IMR-90 (cell line): ENCODE data around the gene FAM72D. TPM values are rescaled to one million over a fixed set of nuclear protein-coding genes. Genes with fewer than 3 reads are reported as not detected.
"Not testable (repeated sequence)": the region's sequence is repeated elsewhere in the genome, so short reads cannot be mapped to it uniquely, and the experiment has no call there.

Experiments
- ATAC-seq: fragments of 200-7000 bp; cut with Tn5 transposase; 2 replicates; pipeline ENCODE4 v1.9.1; 2020; ENCODE audit warnings: low read depth, mild to moderate bottlenecking, moderate library complexity
- BruUV-seq: library from RNA; stranded (reverse); fragments of 400-500 nt; replicated peaks from 2 replicates; lab custom pipeline; 2021; lab: Mats Ljungman, UMichigan
- CTCF ChIA-PET: fragments of 300-600 bp; formaldehyde crosslinking; extraction: SDS; loops from one replicate; lab custom pipeline; 2021; ENCODE audit warnings: antibody characterized with exemption; lab: Yijun Ruan, JAX
- POLR2A ChIA-PET: fragments of 300-600 bp; sonication (Branson Sonifier 250); formaldehyde crosslinking; loops from one replicate; lab custom pipeline; 2022; ENCODE audit warnings: antibody characterized with exemption; ENCODE audit not compliant: unreplicated experiment; lab: Charles Lee
- DNase-seq: peaks from one replicate; pipeline ENCODE4 v3.0.0; 2013
- H2AFZ ChIP-seq: replicated peaks from 2 replicates; pipeline ENCODE3; 2013; ENCODE audit warnings: low read length, mild to moderate bottlenecking; ENCODE audit not compliant: poor library complexity
- H2AK5ac ChIP-seq: 2 replicates; pipeline ENCODE4 v1.6.1; 2013; ENCODE audit warnings: low read depth, low read length, inconsistent platforms
- H2AK9ac ChIP-seq: replicated peaks from 2 replicates; pipeline ENCODE3; 2013; ENCODE audit warnings: mild to moderate bottlenecking, low read depth, low read length, moderate library complexity; ENCODE audit not compliant: poor library complexity
- H2BK120ac ChIP-seq: 2 replicates; pipeline ENCODE4 v1.6.1; 2013; ENCODE audit warnings: low read depth, low read length, inconsistent platforms
- H2BK15ac ChIP-seq: 3 replicates; pipeline ENCODE4 v1.6.1; 2013; ENCODE audit warnings: low read depth, low read length, inconsistent platforms
- H2BK20ac ChIP-seq: 2 replicates; pipeline ENCODE4 v1.6.1; 2013; ENCODE audit warnings: low read depth, mild to moderate bottlenecking, inconsistent platforms, low read length, moderate library complexity
- H2BK5ac ChIP-seq: 2 replicates; pipeline ENCODE4 v1.6.1; 2013; ENCODE audit warnings: mild to moderate bottlenecking, low read depth, low read length, inconsistent platforms; ENCODE audit not compliant: poor library complexity, severe bottlenecking
- H3K14ac ChIP-seq: replicated peaks from 2 replicates; pipeline ENCODE4 v1.6.1; 2013; ENCODE audit warnings: low read depth, low read length, inconsistent platforms
- H3K18ac ChIP-seq: 2 replicates; pipeline ENCODE4 v1.6.1; 2013; ENCODE audit warnings: low read depth, low read length, control low read depth
- H3K23ac ChIP-seq: 2 replicates; pipeline ENCODE4 v1.6.1; 2013; ENCODE audit warnings: low read depth, low read length, inconsistent platforms
- H3K27ac ChIP-seq: 2 replicates; pipeline ENCODE4 v1.5.1; 2013; ENCODE audit warnings: mild to moderate bottlenecking, control low read depth, low read length; ENCODE audit not compliant: insufficient read depth
- H3K27me3 ChIP-seq: 2 replicates; pipeline ENCODE4 v1.6.1; 2013; ENCODE audit warnings: low read length; ENCODE audit not compliant: control insufficient read depth, insufficient read depth
- H3K36me3 ChIP-seq: 2 replicates; pipeline ENCODE4 v1.6.1; 2013; ENCODE audit warnings: low read length, mixed read lengths; ENCODE audit not compliant: control insufficient read depth, insufficient read depth
- H3K4ac ChIP-seq: 2 replicates; pipeline ENCODE4 v1.6.1; 2013; ENCODE audit warnings: low read depth, low read length, inconsistent platforms
- H3K4me1 ChIP-seq: 2 replicates; pipeline ENCODE4 v1.6.1; 2013; ENCODE audit warnings: low read length, mixed read lengths; ENCODE audit not compliant: control insufficient read depth, insufficient read depth
- H3K4me2 ChIP-seq: 2 replicates; pipeline ENCODE4 v1.6.1; 2013; ENCODE audit warnings: low read depth, mild to moderate bottlenecking, control low read depth, low read length, moderate library complexity
- H3K4me3 ChIP-seq: 2 replicates; pipeline ENCODE4 v1.5.1; 2013; ENCODE audit warnings: low read depth, mild to moderate bottlenecking, control low read depth, low read length, moderate library complexity; ENCODE audit not compliant: insufficient read depth
- H3K56ac ChIP-seq: 2 replicates; pipeline ENCODE4 v1.6.1; 2013; ENCODE audit warnings: low read length, inconsistent platforms; ENCODE audit not compliant: insufficient read depth; ENCODE audit errors: extremely low read depth
- H3K79me1 ChIP-seq, 2 experiments: 2 replicates each; pipeline ENCODE4 v1.6.1; 2013; ENCODE audit warnings: low read length in 2 of 2, inconsistent platforms in 1 of 2, low read depth in 1 of 2
- H3K9ac ChIP-seq: 2 replicates; pipeline ENCODE4 v1.6.1; 2013; ENCODE audit warnings: low read depth, low read length, control low read depth
- H3K9me1 ChIP-seq: 2 replicates; pipeline ENCODE4 v1.6.1; 2013; ENCODE audit warnings: low read length, inconsistent platforms; ENCODE audit not compliant: insufficient read depth
- H3K9me3 ChIP-seq: 2 replicates; pipeline ENCODE4 v1.6.1; 2013; ENCODE audit warnings: low read length; ENCODE audit not compliant: control insufficient read depth, insufficient read depth
- H4K20me1 ChIP-seq: 2 replicates; pipeline ENCODE4 v1.6.1; 2013; ENCODE audit warnings: low read length, inconsistent platforms; ENCODE audit not compliant: insufficient read depth
- H4K5ac ChIP-seq: 2 replicates; pipeline ENCODE4 v1.6.1; 2013; ENCODE audit warnings: mild to moderate bottlenecking, low read depth, low read length, control low read depth
- H4K8ac ChIP-seq, 2 experiments: 2 replicates each; pipeline ENCODE4 v1.6.1; 2013; ENCODE audit warnings: low read depth in 2 of 2, low read length in 2 of 2, control low read depth in 1 of 2, inconsistent platforms in 1 of 2
- H4K91ac ChIP-seq: 2 replicates; pipeline ENCODE4 v1.6.1; 2013; ENCODE audit warnings: low read depth, low read length, inconsistent platforms; ENCODE audit not compliant: insufficient read depth
- WGBS, 2 experiments: methylation state at CpG; one replicate each; pipeline versions ENCODE4 v1.1.5 to v1.1.7; 2013; ENCODE audit warnings: missing lambda C conversion rate in 2 of 2; ENCODE audit not compliant: insufficient read length in 1 of 2; ENCODE audit errors: extremely low coverage in 2 of 2; 5-methylcytosine and 5-hydroxymethylcytosine counted together
- dilution Hi-C: fragments of 300-500 bp; cut with HindIII; formaldehyde crosslinking; loops from one replicate; pipeline ENCODE4 v1.14.3; 2018; ENCODE audit warnings: low sequenced_read_pairs; ENCODE audit not compliant: unreplicated experiment
- in situ Hi-C: fragments of 300-500 bp; cut with MboI; formaldehyde crosslinking; loops from 3 replicates; pipeline ENCODE4 v1.14.3; 2019; ENCODE audit warnings: low sequenced_read_pairs, inconsistent platforms, mixed read lengths
- intact Hi-C: fragments of 100-400 bp; cut with micrococcal nuclease; formaldehyde crosslinking; loops from 2 replicates; pipeline ENCODE4 v1.10.0; 2022
- polyA plus RNA-seq, 3 experiments: library from polyadenylated mRNA; depleted of rRNA; stranded (reverse); fragments of >200 nt; gene quantifications; 2 replicates each; pipeline ENCODE4 v1.2.3, GENCODE V29; 2012; ENCODE audit warnings: low replicate concordance in 1 of 3
- total RNA-seq: library from RNA; depleted of rRNA; stranded (reverse); fragments of >200 nt; gene quantifications from 2 replicates; pipeline ENCODE4 v1.2.3, GENCODE V29; 2012

FAM72D gene
- total and polyA plus RNA-seq, 2 of the 4 experiments (the other 2 are of a cell fraction): 0.72 to 1.4 TPM

- H3K23ac ChIP-seq, H2AK5ac ChIP-seq, H2AFZ ChIP-seq, H3K9ac ChIP-seq, H4K5ac ChIP-seq, H2BK5ac ChIP-seq, H3K79me1 ChIP-seq, H4K20me1 ChIP-seq, H3K4ac ChIP-seq, H3K9me3 ChIP-seq, H3K4me3 ChIP-seq, H3K4me2 ChIP-seq, H3K56ac ChIP-seq, H3K27ac ChIP-seq, H3K4me1 ChIP-seq, H3K18ac ChIP-seq, DNase-seq, POLR2A ChIA-PET, H3K27me3 ChIP-seq, H2AK9ac ChIP-seq, CTCF ChIA-PET, BruUV-seq, H3K9me1 ChIP-seq, H4K91ac ChIP-seq, in situ Hi-C loops, H3K14ac ChIP-seq, H4K8ac ChIP-seq, H2BK20ac ChIP-seq, H2BK120ac ChIP-seq, dilution Hi-C loops, H3K36me3 ChIP-seq, H2BK15ac ChIP-seq, intact Hi-C loops: not testable (repeated sequence)
- peak; percentile 66 for ATAC-seq
- WGBS, 2 experiments: no CpG with 5 or more reads among the region's 11 CpGs
Observed at GRCh38 chr1:145077872-145078786, 17.6 kb upstream of the FAM72D start.

- H2BK120ac ChIP-seq, H2BK20ac ChIP-seq, BruUV-seq, H3K14ac ChIP-seq, H3K18ac ChIP-seq, H3K9ac ChIP-seq, H3K4ac ChIP-seq, POLR2A ChIA-PET, H3K4me1 ChIP-seq, H3K23ac ChIP-seq, H2AFZ ChIP-seq, dilution Hi-C loops, H4K20me1 ChIP-seq, H3K27ac ChIP-seq, H3K36me3 ChIP-seq, H3K4me2 ChIP-seq, H3K9me1 ChIP-seq, H4K91ac ChIP-seq, H2AK5ac ChIP-seq, H3K56ac ChIP-seq, intact Hi-C loops, H3K4me3 ChIP-seq, DNase-seq, H3K79me1 ChIP-seq, H4K8ac ChIP-seq, CTCF ChIA-PET, H4K5ac ChIP-seq, H2BK15ac ChIP-seq, H3K9me3 ChIP-seq, H2AK9ac ChIP-seq, in situ Hi-C loops, H3K27me3 ChIP-seq, H2BK5ac ChIP-seq: not testable (repeated sequence)
- WGBS, 2 experiments: no CpG with 5 or more reads among the region's 5 CpGs
- ATAC-seq: peak; percentile 15
Observed at GRCh38 chr1:145078787-145079370, 16.9 kb upstream of the FAM72D start.
